Osteoblast (primary cell): ENCODE measurements around the gene OR52B6. TPM values are rescaled to one million over a fixed set of nuclear protein-coding genes. Genes with fewer than 3 reads are reported as not detected.

Source experiments
- DNase-seq: peaks from one replicate; pipeline ENCODE4 v3.0.0; 2011; ENCODE audit warnings: low spot score, mixed read lengths; ENCODE audit not compliant: insufficient read length; ENCODE audit errors: missing footprints
- H2AFZ ChIP-seq: 2 replicates; pipeline ENCODE4 v1.6.0; 2011; ENCODE audit warnings: mild to moderate bottlenecking, low read length
- H3K27ac ChIP-seq: 2 replicates; pipeline ENCODE4 v1.5.1; 2011; ENCODE audit warnings: mild to moderate bottlenecking, low read depth, low read length, moderate library complexity
- H3K27me3 ChIP-seq: 2 replicates; pipeline ENCODE4 v1.6.0; 2012; ENCODE audit warnings: mild to moderate bottlenecking, control low read depth, inconsistent platforms, low read length, moderate library complexity; ENCODE audit not compliant: insufficient read depth
- H3K36me3 ChIP-seq: 2 replicates; pipeline ENCODE4 v1.5.1; 2011; ENCODE audit warnings: mild to moderate bottlenecking, low read length, control low read depth, moderate library complexity; ENCODE audit not compliant: insufficient read depth
- H3K4me1 ChIP-seq: 2 replicates; pipeline ENCODE4 v1.5.1; 2011; ENCODE audit warnings: mild to moderate bottlenecking, low read length, control low read depth, moderate library complexity; ENCODE audit not compliant: insufficient read depth
- H3K4me2 ChIP-seq: 2 replicates; pipeline ENCODE4 v1.6.0; 2011; ENCODE audit warnings: mild to moderate bottlenecking, low read length; ENCODE audit not compliant: insufficient read depth
- H3K4me3 ChIP-seq: fragments of 200-600 bp; sonication (generic); 3 replicates; pipeline ENCODE4 v1.5.1; 2012; ENCODE audit warnings: mild to moderate bottlenecking, low read length, inconsistent platforms; ENCODE audit not compliant: insufficient read depth
- H3K79me2 ChIP-seq: 2 replicates; pipeline ENCODE4 v1.6.0; 2012; ENCODE audit warnings: mild to moderate bottlenecking, low read length, control low read depth, inconsistent platforms; ENCODE audit not compliant: insufficient read depth
- H3K9me3 ChIP-seq: 2 replicates; pipeline ENCODE4 v1.5.1; 2011; ENCODE audit warnings: low read depth, low read length, control low read depth
- H4K20me1 ChIP-seq: 2 replicates; pipeline ENCODE4 v1.6.0; 2012; ENCODE audit warnings: mild to moderate bottlenecking, low read length, control low read depth; ENCODE audit not compliant: insufficient read depth
- CTCF ChIP-seq: IDR thresholded peaks from 2 replicates; pipeline ENCODE4 v1.5.1; 2011; ENCODE audit warnings: mild to moderate bottlenecking, low read depth, low read length, moderate library complexity; ENCODE audit errors: extremely low read depth
- total RNA-seq: library from RNA; depleted of rRNA; stranded (reverse); fragments of >200 nt; gene quantifications from 2 replicates; pipeline ENCODE4 v1.2.3, GENCODE V29; 2012

The OR52B6 gene
- total RNA-seq = not detected in 2 replicates

GRCh38 chr11:5580577-5580976 lies at the start of gene OR52B6:
TSS of gene OR52B6 (plus strand) at chr11:5580877. CDS start at chr11:5580877, 0 bp downstream.
- no peak for TF ChIP-seq CTCF
- no peak for DNase-seq
- H3K4me2 ChIP-seq = no peak within 1 kb of the TSS

GRCh38 chr11:5531053-5531831 lies 49.4 kb upstream of the OR52B6 start:
- H3K27me3 ChIP-seq = no peaks in the 10 kb centered on the region
- H3K4me2 ChIP-seq = no peak overlapping the region
- H3K4me1 ChIP-seq = no peaks in the 10 kb centered on the region
- no peaks in the 10 kb centered on the region for H3K9me3 ChIP-seq
- no peak for DNase-seq
- no peak for TF ChIP-seq CTCF
- H3K79me2 ChIP-seq = no peaks in the 10 kb centered on the region
- no peaks in the 10 kb centered on the region for H3K36me3 ChIP-seq
- H2AFZ ChIP-seq = no peak overlapping the region
- no peak overlapping the region for H3K4me3 ChIP-seq
- no peak overlapping the region for H3K27ac ChIP-seq
- H4K20me1 ChIP-seq = no peaks in the 10 kb centered on the region

More at GRCh38 chr11:5580577-5580976, at the start of gene OR52B6:
- no peaks in the 10 kb centered on the region for H3K27me3 ChIP-seq
- no peak within 1 kb of the TSS for H2AFZ ChIP-seq
- H3K79me2 ChIP-seq = no peaks in the 10 kb centered on the region
- no peaks in the 10 kb centered on the region for H3K4me1 ChIP-seq
- no peaks in the 10 kb centered on the region for H3K36me3 ChIP-seq
- H3K9me3 ChIP-seq = no peaks in the 10 kb centered on the region
- no peak within 1 kb of the TSS for H3K4me3 ChIP-seq
- H4K20me1 ChIP-seq = no peaks in the 10 kb centered on the region
- H3K27ac ChIP-seq = no peak within 1 kb of the TSS

- H3K27ac ChIP-seq = no peak overlapping the region
- H3K9me3 ChIP-seq = no peaks in the 10 kb centered on the region
- no peak for DNase-seq
- no peaks in the 10 kb centered on the region for H3K27me3 ChIP-seq
- no peak overlapping the region for H3K4me3 ChIP-seq
- no peak overlapping the region for H3K4me2 ChIP-seq
- H3K4me1 ChIP-seq = no peaks in the 10 kb centered on the region
- H4K20me1 ChIP-seq = no peaks in the 10 kb centered on the region
- H2AFZ ChIP-seq = no peak overlapping the region
- no peaks in the 10 kb centered on the region for H3K36me3 ChIP-seq
- TF ChIP-seq CTCF = no peak
- no peaks in the 10 kb centered on the region for H3K79me2 ChIP-seq
Measured at GRCh38 chr11:5534046-5534445, 46.6 kb upstream of the OR52B6 start.

GRCh38 chr11:5536482-5536881 lies 44.2 kb upstream of the OR52B6 start:
- Histone ChIP-seq H3K36me3 (no peaks in the 10 kb centered on the region), H4K20me1 (no peaks in the 10 kb centered on the region), H3K4me2 (no peak overlapping the region), H2AFZ (no peak overlapping the region), H3K4me1 (no peaks in the 10 kb centered on the region), H3K9me3 (no peaks in the 10 kb centered on the region), H3K27me3 (no peaks in the 10 kb centered on the region), H3K27ac (no peak overlapping the region), H3K79me2 (no peaks in the 10 kb centered on the region), H3K4me3 (no peak overlapping the region)
- no peak for TF ChIP-seq CTCF
- no peak for DNase-seq
